Stomach (tissue), 19 donors: Measurements from ENCODE around the gene SP1. TPM values are rescaled to one million over a fixed set of nuclear protein-coding genes. Genes with fewer than 3 reads are reported as not detected.
"Not testable (repeated sequence)": the region's sequence is repeated elsewhere in the genome, so short reads cannot be mapped to it uniquely, and the experiment has no call there.

Source experiments
- DNase-seq, 2 donors: peaks; one replicate each; pipeline versions ENCODE4 v3.0.0 to v3.0.0-alpha.2; 2013 to 2019
- H3K27ac ChIP-seq, 5 donors: fragments of 200-600 bp in 4 of 5; sonication (generic) in 4 of 5; one replicate each; pipeline ENCODE4 v1.5.1; 2013 to 2019; ENCODE audit warnings: mild to moderate bottlenecking in 1 of 5, moderate library complexity in 1 of 5
- H3K27me3 ChIP-seq, 3 donors: fragments of 200-600 bp; sonication (generic); one replicate each; pipeline ENCODE4 v1.5.1; 2017 to 2019; ENCODE audit warnings: mixed run types in 1 of 3
- H3K36me3 ChIP-seq, 4 donors: fragments of 200-600 bp; sonication (generic); 1 replicate in 3 of 4; 2 replicates in 1 of 4; pipeline ENCODE4 v1.5.1; 2016 to 2019
- H3K4me1 ChIP-seq, 4 donors: fragments of 200-600 bp; sonication (generic); one replicate each; pipeline ENCODE4 v1.5.1; 2016 to 2019
- H3K4me3 ChIP-seq, 4 donors: fragments of 200-600 bp; sonication (generic) in 3 of 4; one replicate each; pipeline ENCODE4 v1.5.1; 2016 to 2019; ENCODE audit warnings: mild to moderate bottlenecking in 1 of 4
- H3K9me3 ChIP-seq, 4 donors: fragments of 200-600 bp; sonication (generic); one replicate each; pipeline ENCODE4 v1.5.1; 2016 to 2019
- EP300 ChIP-seq: sonication (generic); formaldehyde crosslinking; IDR thresholded peaks from one replicate; pipeline ENCODE4 v1.6.1; 2017; ENCODE audit warnings: antibody characterized with exemption
- POLR2A ChIP-seq, 4 donors: fragments of 450-650 bp; IDR thresholded peaks; one replicate each; pipeline ENCODE4 v1.6.1; 2016; ENCODE audit warnings: antibody characterized with exemption in 4 of 4, control low read depth in 2 of 4, mild to moderate bottlenecking in 1 of 4, moderate library complexity in 1 of 4
- POLR2AphosphoS5 ChIP-seq, 3 donors: sonication (generic); formaldehyde crosslinking; IDR thresholded peaks; one replicate each; pipeline ENCODE4 v1.6.1; 2016; ENCODE audit warnings: antibody characterized with exemption in 3 of 3
- WGBS, 5 donors: extraction: QIAGEN DNeasy Blood & Tissue Kit in 3 of 5; methylation state at CpG; one replicate each; pipeline versions ENCODE4 v1.1.5 to v1.1.7; 2013 to 2018; 5-methylcytosine and 5-hydroxymethylcytosine counted together
- intact Hi-C: fragments of 100-400 bp; cut with DNase I; formaldehyde crosslinking; loops from one replicate; pipeline ENCODE4 v1.15.1; 2023; ENCODE audit warnings: low total_unique reads
- long read RNA-seq, 10 donors: transcript quantifications; one replicate each; lab custom pipeline, GENCODE V29; 2026
- polyA plus RNA-seq, 3 donors: library from polyadenylated mRNA; stranded (reverse); fragments of 200-250 nt; gene quantifications; one replicate each; pipeline ENCODE4 v1.2.3, GENCODE V29; 2013
- total RNA-seq, 5 donors: library from RNA; depleted of rRNA; stranded (reverse); fragments of >200 nt; gene quantifications; one replicate each; pipeline versions ENCODE4 v1.1.0 to v1.2.3, GENCODE V29; 2014 to 2016
- TF ChIP-seq, protein P1 (sequence below), 7 experiments: fragments of 450-650 bp in 4 of 7; fragments of 200-600 bp in 3 of 7; sonication (generic) in 3 of 7; IDR thresholded peaks; one replicate each; pipeline ENCODE4 v1.5.1; 2016 to 2019; ENCODE audit warnings: antibody characterized with exemption in 7 of 7, control low read depth in 2 of 7, mild to moderate bottlenecking in 1 of 7
- donor health status: healthy with polysubstance abuse.
- donor health status: Bipolar disorder and iron deficiency.
- donor health status: healthy.

Gene SP1
- total RNA-seq (100 to 1,000 TPM in 1 of 5 donors, 10 to 100 TPM in 4; 13.3 to 142 (median 36.8) TPM), polyA plus RNA-seq (10 to 100 TPM; 10.2 to 16.2 (median 12.2) TPM)
- long read RNA-seq, donor 1, transcript SP1-203 (2 exons, 1,061 nt), result major isoform, 8 of 29 reads
- long read RNA-seq, donor 1, partial matches to known transcripts, result 21 of 29 reads
- long read RNA-seq, donor 1, other reads (novel, unspliced or antisense), result 0 of 29 reads
- long read RNA-seq, donor 2, transcript SP1-203 (2 exons, 1,061 nt), result major isoform, 35 of 36 reads
- long read RNA-seq, donor 2, partial matches to known transcripts, result 0 of 36 reads
- long read RNA-seq, donor 2, other reads (novel, unspliced or antisense), result 0 of 36 reads
- long read RNA-seq, donor 3, transcript SP1-203 (2 exons, 1,061 nt), result major isoform, 12 of 18 reads
- long read RNA-seq, donor 3, partial matches to known transcripts, result 5 of 18 reads
- long read RNA-seq, donor 3, other reads (novel, unspliced or antisense), result 0 of 18 reads
- long read RNA-seq, donor 4, result 0 reads
- long read RNA-seq, donor 5, transcript SP1-203 (2 exons, 1,061 nt), result major isoform, 5 of 27 reads
- long read RNA-seq, donor 5, partial matches to known transcripts, result 19 of 27 reads
- long read RNA-seq, donor 5, other reads (novel, unspliced or antisense), result 0 of 27 reads
- long read RNA-seq, donor 6, transcript SP1-203 (2 exons, 1,061 nt), result major isoform, 32 of 87 reads
- long read RNA-seq, donor 6, partial matches to known transcripts, result 45 of 87 reads
- long read RNA-seq, donor 6, other reads (novel, unspliced or antisense), result 8 of 87 reads
- long read RNA-seq, donor 7, transcript SP1-203 (2 exons, 1,061 nt), result major isoform, 9 of 26 reads
- long read RNA-seq, donor 7, partial matches to known transcripts, result 17 of 26 reads
- long read RNA-seq, donor 7, other reads (novel, unspliced or antisense), result 0 of 26 reads
- long read RNA-seq, donor 8, transcript SP1-203 (2 exons, 1,061 nt), result major isoform, 10 of 18 reads
- long read RNA-seq, donor 8, partial matches to known transcripts, result 8 of 18 reads
- long read RNA-seq, donor 8, other reads (novel, unspliced or antisense), result 0 of 18 reads
- long read RNA-seq, donor 9, transcript SP1-203 (2 exons, 1,061 nt), result major isoform, 11 of 26 reads
- long read RNA-seq, donor 9, partial matches to known transcripts, result 15 of 26 reads
- long read RNA-seq, donor 9, other reads (novel, unspliced or antisense), result 0 of 26 reads
- long read RNA-seq, donor 10, partial matches to known transcripts, result 0 of 3 reads
- long read RNA-seq, donor 10, other reads (novel, unspliced or antisense), result 0 of 3 reads

DNA sequence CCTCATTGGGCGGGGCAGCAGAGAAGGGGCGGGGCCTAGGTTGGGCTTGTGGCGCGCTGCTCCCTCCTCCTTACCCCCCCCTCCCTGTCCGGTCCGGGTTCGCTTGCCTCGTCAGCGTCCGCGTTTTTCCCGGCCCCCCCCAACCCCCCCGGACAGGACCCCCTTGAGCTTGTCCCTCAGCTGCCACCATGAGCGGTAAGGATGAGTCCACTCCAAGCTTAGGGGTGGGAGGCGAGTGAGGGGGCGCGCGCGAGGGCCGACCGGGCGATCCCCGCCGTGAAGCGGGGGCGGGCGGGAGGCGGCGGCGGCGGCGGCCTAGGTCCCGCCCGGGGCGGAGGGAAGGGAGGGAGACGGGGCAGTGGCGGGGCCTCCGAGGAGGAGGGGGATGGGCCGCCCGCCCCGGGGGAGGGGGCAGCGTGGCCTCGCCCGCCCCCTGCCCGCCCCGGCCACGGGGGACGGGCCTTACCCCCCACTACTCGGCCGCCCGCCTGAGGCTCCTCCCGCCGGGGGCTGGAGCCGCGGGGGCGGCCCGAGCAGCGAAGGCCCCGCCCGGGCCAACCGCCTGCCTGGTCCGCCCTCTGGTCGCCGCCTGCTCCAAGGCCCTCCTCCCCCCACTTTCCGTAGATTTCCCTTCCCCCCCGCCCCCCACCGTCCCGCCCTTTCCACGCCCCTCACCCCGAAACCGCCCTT is at the start of gene SP1:
Gene SP1 (plus strand): TSS at position 73 of the 690 bp plus-strand sequence. CDS start 116 bp downstream, at position 189.
- Histone ChIP-seq H3K4me1 (peaks cover 46 to 56% (median 55%) of the 10 kb centered on the region in 4 donors), H3K9me3 (no peaks in the 10 kb centered on the region), H3K27me3 (no peaks in the 10 kb centered on the region), H3K27ac (peak within 1 kb of the TSS; percentile 96 to 100 (median 97)), H3K36me3 (peaks cover 26 to 39% (median 37%) of the 10 kb centered on the region in 4 donors), H3K4me3 (peak within 1 kb of the TSS; percentile 53 to 88 (median 68))
- 0 to 2% (median 0%) methylated on average over 11 to 65 of the region's 71 CpGs for WGBS, 5 donors
- TF ChIP-seq POLR2A (IDR thresholded peaks at IDR 0.05) (no peak), POLR2AphosphoS5 (IDR thresholded peaks at IDR 0.05) (peak in 2 of 3 donors; percentile 41 to 55), EP300 (no peak)
- TF ChIP-seq, protein P1, sequence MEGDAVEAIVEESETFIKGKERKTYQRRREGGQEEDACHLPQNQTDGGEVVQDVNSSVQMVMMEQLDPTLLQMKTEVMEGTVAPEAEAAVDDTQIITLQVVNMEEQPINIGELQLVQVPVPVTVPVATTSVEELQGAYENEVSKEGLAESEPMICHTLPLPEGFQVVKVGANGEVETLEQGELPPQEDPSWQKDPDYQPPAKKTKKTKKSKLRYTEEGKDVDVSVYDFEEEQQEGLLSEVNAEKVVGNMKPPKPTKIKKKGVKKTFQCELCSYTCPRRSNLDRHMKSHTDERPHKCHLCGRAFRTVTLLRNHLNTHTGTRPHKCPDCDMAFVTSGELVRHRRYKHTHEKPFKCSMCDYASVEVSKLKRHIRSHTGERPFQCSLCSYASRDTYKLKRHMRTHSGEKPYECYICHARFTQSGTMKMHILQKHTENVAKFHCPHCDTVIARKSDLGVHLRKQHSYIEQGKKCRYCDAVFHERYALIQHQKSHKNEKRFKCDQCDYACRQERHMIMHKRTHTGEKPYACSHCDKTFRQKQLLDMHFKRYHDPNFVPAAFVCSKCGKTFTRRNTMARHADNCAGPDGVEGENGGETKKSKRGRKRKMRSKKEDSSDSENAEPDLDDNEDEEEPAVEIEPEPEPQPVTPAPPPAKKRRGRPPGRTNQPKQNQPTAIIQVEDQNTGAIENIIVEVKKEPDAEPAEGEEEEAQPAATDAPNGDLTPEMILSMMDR (IDR thresholded peaks at IDR 0.05), result no peak
- DNase-seq, result peak; percentile 94 to 98
- intact Hi-C loops, result no loop called here

DNA sequence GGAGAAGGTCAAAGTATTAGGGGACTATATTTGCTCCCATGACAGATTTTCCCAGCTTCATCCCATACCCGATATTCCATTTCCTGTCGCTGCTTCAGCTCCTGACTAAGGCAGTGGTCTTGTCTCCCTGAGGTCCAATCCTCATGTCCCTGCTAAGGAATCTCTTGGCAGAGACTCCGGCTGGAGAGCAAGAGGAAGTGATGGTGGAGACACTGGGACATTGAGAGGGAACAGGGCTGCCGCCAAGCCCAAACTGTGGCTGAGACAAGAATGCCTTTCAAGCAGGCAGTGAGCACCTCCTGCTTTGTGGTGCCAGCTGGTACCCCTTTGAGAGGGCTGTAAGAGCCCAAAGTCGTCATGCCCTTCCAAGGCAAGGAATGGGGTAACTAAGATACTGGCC is 49.3 kb upstream of the SP1 start:
- intact Hi-C loops, result no loop called here
- TF ChIP-seq, protein P1 (IDR thresholded peaks at IDR 0.05), result no peak
- no peak for TF ChIP-seq POLR2A (IDR thresholded peaks at IDR 0.05)
- TF ChIP-seq POLR2AphosphoS5 (IDR thresholded peaks at IDR 0.05), result no peak
- no peak for TF ChIP-seq EP300
- peak in 1 of 2 donors; percentile 33 for DNase-seq
- Histone ChIP-seq H3K9me3 (no peaks in the 10 kb centered on the region), H3K36me3 (no peaks in the 10 kb centered on the region), H3K27me3 (peaks cover 0 to 56% (median 2%) of the 10 kb centered on the region in 3 donors), H3K27ac (no peak overlapping the region), H3K4me3 (no peak overlapping the region), H3K4me1 (peaks cover 0 to 9% (median 6%) of the 10 kb centered on the region in 4 donors)
- WGBS, 5 donors, result 66 to 88% (median 79%) methylated on average over 5 of the region's 5 CpGs

DNA sequence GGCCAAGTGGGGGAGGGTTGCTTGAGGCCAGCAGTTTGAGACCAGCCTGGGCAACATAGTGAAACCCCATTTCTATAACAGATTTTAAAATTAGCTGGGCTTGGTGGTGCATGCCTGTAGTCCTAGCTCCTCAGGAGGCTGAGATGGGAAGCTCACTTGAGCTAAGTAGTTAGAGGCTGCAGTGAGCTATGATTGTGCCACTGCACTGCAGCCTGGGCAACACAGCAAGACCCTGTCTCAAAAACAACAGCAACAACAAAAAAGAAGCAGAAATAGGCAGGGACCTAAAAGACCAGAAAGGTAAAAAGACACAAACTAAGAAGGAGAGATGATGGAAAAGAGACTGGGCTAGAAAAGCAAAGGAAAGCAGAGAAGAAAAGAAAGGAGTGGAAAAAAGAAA is 47.6 kb upstream of the SP1 start:
- DNase-seq, H3K4me3 ChIP-seq, H3K27ac ChIP-seq, H3K4me1 ChIP-seq, H3K9me3 ChIP-seq, intact Hi-C loops, H3K36me3 ChIP-seq: not testable (repeated sequence)
- H3K27me3 ChIP-seq, result peaks cover 0 to 68% (median 9%) of the 10 kb centered on the region in 3 donors

DNA sequence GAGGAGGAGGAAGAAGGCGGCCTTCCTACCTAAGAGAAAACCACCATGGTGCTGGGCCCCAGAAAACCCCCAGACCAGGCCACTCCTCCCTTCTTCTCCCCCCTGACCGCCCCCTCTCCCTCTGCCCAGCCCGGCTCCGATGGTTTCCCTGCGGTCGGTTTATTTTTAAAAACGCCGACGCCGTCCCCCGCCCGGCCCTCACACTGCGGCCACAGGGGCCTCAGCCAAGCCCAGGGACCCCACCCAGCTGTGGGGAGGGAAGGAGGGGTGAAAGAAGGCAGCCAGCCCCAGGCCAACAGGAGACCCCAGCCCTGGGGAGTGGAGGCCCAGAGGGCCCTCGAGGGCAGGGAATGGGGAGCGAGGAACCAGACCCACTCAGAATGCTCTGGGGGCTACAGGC is 47.2 kb upstream of the SP1 start:
- intact Hi-C loops, result no loop called here
- no peak overlapping the region for H3K4me3 ChIP-seq
- peak in 1 of 2 donors; percentile 34 for DNase-seq
- H3K9me3 ChIP-seq, result no peaks in the 10 kb centered on the region
- no peaks in the 10 kb centered on the region for H3K4me1 ChIP-seq
- no peak overlapping the region for H3K27ac ChIP-seq
- peaks cover 0 to 71% (median 9%) of the 10 kb centered on the region in 3 donors for H3K27me3 ChIP-seq
- TF ChIP-seq EP300, result no peak
- no peak for TF ChIP-seq POLR2A (IDR thresholded peaks at IDR 0.05)
- TF ChIP-seq, protein P1 (IDR thresholded peaks at IDR 0.05), result no peak
- no peak for TF ChIP-seq POLR2AphosphoS5 (IDR thresholded peaks at IDR 0.05)
- WGBS, 5 donors, result 52 to 72% (median 66%) methylated on average over 14 to 15 of the region's 15 CpGs
- H3K36me3 ChIP-seq, result no peaks in the 10 kb centered on the region
